Measurements from ENCODE around the gene HOXD3.

GRCh38 chr2:176178757-176179295 lies 21.7 kb downstream of the HOXD3 start:
- TF ChIP-seq POLR2A (IDR thresholded peaks at IDR 0.05): no peak
- TF ChIP-seq, protein P1, sequence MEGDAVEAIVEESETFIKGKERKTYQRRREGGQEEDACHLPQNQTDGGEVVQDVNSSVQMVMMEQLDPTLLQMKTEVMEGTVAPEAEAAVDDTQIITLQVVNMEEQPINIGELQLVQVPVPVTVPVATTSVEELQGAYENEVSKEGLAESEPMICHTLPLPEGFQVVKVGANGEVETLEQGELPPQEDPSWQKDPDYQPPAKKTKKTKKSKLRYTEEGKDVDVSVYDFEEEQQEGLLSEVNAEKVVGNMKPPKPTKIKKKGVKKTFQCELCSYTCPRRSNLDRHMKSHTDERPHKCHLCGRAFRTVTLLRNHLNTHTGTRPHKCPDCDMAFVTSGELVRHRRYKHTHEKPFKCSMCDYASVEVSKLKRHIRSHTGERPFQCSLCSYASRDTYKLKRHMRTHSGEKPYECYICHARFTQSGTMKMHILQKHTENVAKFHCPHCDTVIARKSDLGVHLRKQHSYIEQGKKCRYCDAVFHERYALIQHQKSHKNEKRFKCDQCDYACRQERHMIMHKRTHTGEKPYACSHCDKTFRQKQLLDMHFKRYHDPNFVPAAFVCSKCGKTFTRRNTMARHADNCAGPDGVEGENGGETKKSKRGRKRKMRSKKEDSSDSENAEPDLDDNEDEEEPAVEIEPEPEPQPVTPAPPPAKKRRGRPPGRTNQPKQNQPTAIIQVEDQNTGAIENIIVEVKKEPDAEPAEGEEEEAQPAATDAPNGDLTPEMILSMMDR (IDR thresholded peaks at IDR 0.05): no peak

Measured in esophagus squamous epithelium (tissue), 4 donors.